Gastrocnemius medialis (tissue), 4 donors: ENCODE data around the gene CCDC74A. TPM values are rescaled to one million over a fixed set of nuclear protein-coding genes. Genes with fewer than 3 reads are reported as not detected.
"Not testable (repeated sequence)": the region's sequence is repeated elsewhere in the genome, so short reads cannot be mapped to it uniquely, and the experiment has no call there.

Source experiments
- ATAC-seq, 2 donors: fragments of 150-250 bp; one replicate each; pipeline ENCODE4 v1.9.1; 2016
- DNase-seq, 2 donors: peaks; one replicate each; pipeline ENCODE4 v3.0.0-alpha.2; 2019
- H3K27ac ChIP-seq, 4 donors: fragments of 200-600 bp; sonication (generic); 1 replicate in 1 of 4; 2 replicates in 3 of 4; pipeline ENCODE4 v1.5.1; 2016 to 2018; ENCODE audit warnings: mild to moderate bottlenecking in 2 of 4, moderate library complexity in 1 of 4
- H3K27me3 ChIP-seq, 3 donors: fragments of 200-600 bp; sonication (generic) in 2 of 3; 1 replicate in 1 of 3; 2 replicates in 2 of 3; pipeline versions ENCODE4 v1.5.1 to v1.6.0; 2016 to 2019; ENCODE audit warnings: mild to moderate bottlenecking in 1 of 3, moderate library complexity in 1 of 3
- H3K36me3 ChIP-seq, 2 donors: fragments of 200-600 bp; sonication (generic) in 1 of 2; one replicate each; pipeline ENCODE4 v1.5.1; 2017 to 2018
- H3K4me1 ChIP-seq, 2 donors: fragments of 200-600 bp; sonication (generic) in 1 of 2; one replicate each; pipeline ENCODE4 v1.5.1; 2016 to 2017; ENCODE audit warnings: mild to moderate bottlenecking in 2 of 2
- H3K4me3 ChIP-seq, 4 donors: fragments of 200-600 bp; sonication (generic) in 3 of 4; 1 replicate in 1 of 4; 2 replicates in 3 of 4; pipeline ENCODE4 v1.5.1; 2016 to 2019; ENCODE audit warnings: mild to moderate bottlenecking in 2 of 4
- H3K9me3 ChIP-seq, 3 donors: fragments of 200-600 bp; sonication (generic) in 2 of 3; 1 replicate in 1 of 3; 2 replicates in 2 of 3; pipeline ENCODE4 v1.5.1; 2016 to 2019
- CTCF ChIP-seq, 5 experiments: fragments of 450-650 bp in 3 of 5; fragments of 200-600 bp in 2 of 5; sonication (generic) in 2 of 5; IDR thresholded peaks in 4 of 5; conservative IDR thresholded peaks in 1 of 5; 1 replicate in 4 of 5; 2 replicates in 1 of 5; pipeline ENCODE4 v1.5.1; 2016 to 2019; ENCODE audit warnings: antibody characterized with exemption in 5 of 5, mild to moderate bottlenecking in 3 of 5, moderate library complexity in 3 of 5
- POLR2A ChIP-seq, 2 donors: fragments of 450-650 bp; IDR thresholded peaks; one replicate each; pipeline ENCODE4 v1.6.1; 2017; ENCODE audit warnings: antibody characterized with exemption in 2 of 2, mild to moderate bottlenecking in 2 of 2, moderate library complexity in 2 of 2
- in situ Hi-C, 4 donors: fragments of 200-750 bp; cut with MboI; loops; one replicate each; pipeline versions ENCODE4 v1.15.0 to v1.8.0; 2017; ENCODE audit warnings: low sequenced_read_pairs in 4 of 4
- intact Hi-C: fragments of 100-400 bp; cut with DNase I; formaldehyde crosslinking; loops from one replicate; pipeline ENCODE4 v1.15.1; 2023; ENCODE audit warnings: low total_unique reads
- total RNA-seq, 4 donors: library from RNA; depleted of rRNA; stranded (reverse); fragments of >200 nt; gene quantifications; one replicate each; pipeline versions ENCODE4 v1.1.0 to v1.2.3, GENCODE V29; 2016

The CCDC74A gene
- total RNA-seq, 4 donors from 2014 or later: 0.24 to 0.46 (median 0.36) TPM; not detected in 1

- DNase-seq, intact Hi-C loops, H3K4me3 ChIP-seq, H3K36me3 ChIP-seq, H3K27ac ChIP-seq, in situ Hi-C loops, H3K27me3 ChIP-seq, H3K9me3 ChIP-seq, ATAC-seq, H3K4me1 ChIP-seq: not testable (repeated sequence)
Measured at GRCh38 chr2:131538856-131539255, 11.2 kb downstream of the CCDC74A start.

GRCh38 chr2:131542438-131543384 lies 15.0 kb downstream of the CCDC74A start:
- no peak overlapping the region for H3K27ac ChIP-seq
- no peaks in the 10 kb centered on the region for H3K27me3 ChIP-seq
- H3K4me3 ChIP-seq: no peak overlapping the region
- H3K36me3 ChIP-seq: no peaks in the 10 kb centered on the region
- ATAC-seq (no peak), DNase-seq (no peak)
- no peaks in the 10 kb centered on the region for H3K9me3 ChIP-seq
- no peak for TF ChIP-seq POLR2A (IDR thresholded peaks at IDR 0.05)
- intact Hi-C loops (no loop called here), in situ Hi-C loops (no loop called here)
- H3K4me1 ChIP-seq: no peaks in the 10 kb centered on the region

- intact Hi-C loops: no loop called here
- DNase-seq (no peak), ATAC-seq (no peak)
- Histone ChIP-seq H3K9me3 (no peaks in the 10 kb centered on the region), H3K4me3 (no peak overlapping the region), H3K4me1 (no peaks in the 10 kb centered on the region), H3K36me3 (no peaks in the 10 kb centered on the region), H3K27ac (no peak overlapping the region), H3K27me3 (no peaks in the 10 kb centered on the region)
- in situ Hi-C loops: no loop called here
- TF ChIP-seq CTCF (IDR thresholded peaks at IDR 0.05 in 4 of 5, conservative IDR thresholded peaks at IDR 0.05 in 1 of 5): no peak
- no peak for TF ChIP-seq POLR2A (IDR thresholded peaks at IDR 0.05)
Measured at GRCh38 chr2:131543385-131543891, 15.8 kb downstream of the CCDC74A start.

- H3K27ac ChIP-seq, in situ Hi-C loops, H3K4me1 ChIP-seq, H3K27me3 ChIP-seq, H3K36me3 ChIP-seq, ATAC-seq, intact Hi-C loops, H3K4me3 ChIP-seq, H3K9me3 ChIP-seq, DNase-seq: not testable (repeated sequence)
Measured at GRCh38 chr2:131544006-131544812, 16.5 kb downstream of the CCDC74A start.

GRCh38 chr2:131544813-131545165 lies 17.1 kb downstream of the CCDC74A start:
- H3K4me3 ChIP-seq, in situ Hi-C loops, H3K4me1 ChIP-seq, intact Hi-C loops, DNase-seq, ATAC-seq, H3K27me3 ChIP-seq, H3K36me3 ChIP-seq, H3K9me3 ChIP-seq, H3K27ac ChIP-seq: not testable (repeated sequence)

GRCh38 chr2:131552871-131553270 lies 25.2 kb downstream of the CCDC74A start:
- in situ Hi-C loops: no loop called here
- Histone ChIP-seq H3K27me3 (no peaks in the 10 kb centered on the region), H3K9me3 (no peaks in the 10 kb centered on the region), H3K4me1 (no peaks in the 10 kb centered on the region), H3K27ac (no peak overlapping the region), H3K36me3 (no peaks in the 10 kb centered on the region), H3K4me3 (no peak overlapping the region)
- ATAC-seq (no peak), DNase-seq (no peak)
- TF ChIP-seq CTCF (IDR thresholded peaks at IDR 0.05 in 4 of 5, conservative IDR thresholded peaks at IDR 0.05 in 1 of 5): no peak
- no peak for TF ChIP-seq POLR2A (IDR thresholded peaks at IDR 0.05)
- intact Hi-C loops: no loop called here
